Activated effector memory CD4-positive, alpha-beta T cell treated with Interleukin-2 at 50 U/mL for 16 hours (primary cell): ENCODE data around the gene VWCE.
"Not testable (repeated sequence)": the region's sequence is repeated elsewhere in the genome, so short reads cannot be mapped to it uniquely, and the experiment has no call there.

ENCODE experiments used
- DNase-seq: peaks from one replicate; pipeline ENCODE4 v3.0.0-alpha.2; 2020

The VWCE gene

GRCh38 chr11:61280883-61281580 is 14.1 kb downstream of the VWCE start:
- DNase-seq: no peak

- no peak for DNase-seq
Observed at GRCh38 chr11:61279934-61280659, 15.0 kb downstream of the VWCE start.

GRCh38 chr11:61278001-61278470 is 17.1 kb downstream of the VWCE start:
- no peak for DNase-seq

- DNase-seq: no peak
Observed at GRCh38 chr11:61277186-61278000, 17.7 kb downstream of the VWCE start.

GRCh38 chr11:61275191-61275590 is 19.9 kb downstream of the VWCE start:
- DNase-seq: no peak

GRCh38 chr11:61274084-61274483 is 21.0 kb downstream of the VWCE start:
- no peak for DNase-seq

GRCh38 chr11:61273178-61274078 is 21.7 kb downstream of the VWCE start:
- DNase-seq: no peak

- DNase-seq: no peak
Observed at GRCh38 chr11:61272731-61273130, 22.4 kb downstream of the VWCE start.

GRCh38 chr11:61270354-61271076 is 24.6 kb downstream of the VWCE start:
- DNase-seq: no peak

GRCh38 chr11:61268588-61269250 is 26.4 kb downstream of the VWCE start:
- DNase-seq: no peak

GRCh38 chr11:61267437-61267841 is 27.7 kb downstream of the VWCE start:
- no peak for DNase-seq

GRCh38 chr11:61266602-61267001 is 28.5 kb downstream of the VWCE start:
- no peak for DNase-seq

GRCh38 chr11:61265357-61265756 is 29.8 kb downstream of the VWCE start:
- DNase-seq: no peak

GRCh38 chr11:61264795-61265194 is 30.3 kb downstream of the VWCE start:
- DNase-seq: no peak

- DNase-seq: no peak
Observed at GRCh38 chr11:61264371-61264770, 30.7 kb downstream of the VWCE start.

GRCh38 chr11:61259363-61259762 is 35.8 kb downstream of the VWCE start:
- DNase-seq: no peak

- DNase-seq: no peak
Observed at GRCh38 chr11:61258546-61258945, 36.6 kb downstream of the VWCE start.

GRCh38 chr11:61256710-61257482 is 38.2 kb downstream of the VWCE start:
- no peak for DNase-seq

- peak; percentile 23 for DNase-seq
Observed at GRCh38 chr11:61254403-61255025, 40.6 kb downstream of the VWCE start.

GRCh38 chr11:61252332-61252731 is 42.8 kb downstream of the VWCE start:
- DNase-seq: not testable (repeated sequence)
